Left lung (tissue), 10 donors: ENCODE results near the gene CDH22. TPM values are rescaled to one million over a fixed set of nuclear protein-coding genes. Genes with fewer than 3 reads are reported as not detected.

ENCODE experiments used
- ATAC-seq: fragments of 200-7000 bp; cut with Tn5 transposase; one replicate; pipeline ENCODE4 v1.9.1; 2020; ENCODE audit warnings: moderate library complexity
- DNase-seq, 4 donors: peaks; one replicate each; pipeline ENCODE4 v3.0.0-alpha.2; 2013 to 2020
- H3K27ac ChIP-seq, 2 donors: fragments of 200-600 bp; sonication (generic) in 1 of 2; one replicate each; pipeline versions ENCODE4 v1.5.0 to v1.8.0; 2020 to 2021
- H3K27me3 ChIP-seq, 2 donors: fragments of 200-600 bp; sonication (generic) in 1 of 2; one replicate each; pipeline versions ENCODE4 v1.5.0 to v1.8.0; 2020 to 2021
- H3K36me3 ChIP-seq, 2 donors: fragments of 200-600 bp; sonication (generic) in 1 of 2; one replicate each; pipeline versions ENCODE4 v1.5.0 to v1.8.0; 2020 to 2021
- H3K4me1 ChIP-seq, 2 donors: fragments of 200-600 bp; one replicate each; pipeline ENCODE4 v1.8.0; 2021
- H3K4me3 ChIP-seq, 2 donors: fragments of 200-600 bp; sonication (generic) in 1 of 2; one replicate each; pipeline versions ENCODE4 v1.5.0 to v1.8.0; 2020 to 2021; ENCODE audit warnings: mild to moderate bottlenecking in 1 of 2
- H3K9me3 ChIP-seq, 2 donors: fragments of 200-600 bp; sonication (generic) in 1 of 2; one replicate each; pipeline versions ENCODE4 v1.5.0 to v1.8.0; 2020 to 2021
- CTCF ChIP-seq, 2 donors: fragments of 200-600 bp; sonication (generic) in 1 of 2; IDR thresholded peaks; one replicate each; pipeline versions ENCODE4 v1.5.0 to v1.8.0; 2021; ENCODE audit warnings: antibody characterized with exemption in 2 of 2
- intact Hi-C, 2 donors: fragments of 100-400 bp; cut with DNase I; formaldehyde crosslinking; loops; one replicate each; pipeline versions ENCODE4 v1.11.2 to v1.14.2; 2022
- polyA plus RNA-seq, 6 donors: library from polyadenylated mRNA; unstranded; fragments of 120-200 nt; gene quantifications; one replicate each; pipeline ENCODE4 v1.2.1, GENCODE V29; 2013; ENCODE audit not compliant: insufficient read length in 6 of 6
- total RNA-seq, 2 donors: library from RNA; stranded (reverse); fragmentation: NEBNext Ultra II Directional; extraction: Animal tissue kit (Norgen Biotek cat#: 25700); gene quantifications; one replicate each; pipeline ENCODE4 v1.2.1, GENCODE V29; 2021
- donor health status: DM: no; HTN: yes; CAD: no.
- donor health status: DM: no; HTN: no; CAD: no.

CDH22 gene
- total and polyA plus RNA-seq, 8 donors = 0.06 to 0.26 (median 0.08) TPM; not detected in 2

- no peak for ATAC-seq
- H3K27me3 ChIP-seq = peaks cover 0 to 85% of the 10 kb centered on the region in 2 donors
- H3K27ac ChIP-seq = no peak overlapping the region
- no peak for TF ChIP-seq CTCF (IDR thresholded peaks at IDR 0.05)
- no peaks in the 10 kb centered on the region for H3K9me3 ChIP-seq
- no peaks in the 10 kb centered on the region for H3K36me3 ChIP-seq
- H3K4me3 ChIP-seq = no peak overlapping the region
- no peak for DNase-seq
- H3K4me1 ChIP-seq = no peaks in the 10 kb centered on the region
- intact Hi-C loops = no loop called here
Measured at GRCh38 chr20:46133886-46134654, 174.2 kb downstream of the CDH22 start.

GRCh38 chr20:46132705-46133120 is 175.6 kb downstream of the CDH22 start:
- no peak overlapping the region for H3K4me3 ChIP-seq
- ATAC-seq = peak; percentile 92
- H3K4me1 ChIP-seq = no peaks in the 10 kb centered on the region
- H3K27ac ChIP-seq = no peak overlapping the region
- H3K9me3 ChIP-seq = no peaks in the 10 kb centered on the region
- peaks cover 0 to 72% of the 10 kb centered on the region in 2 donors for H3K27me3 ChIP-seq
- peak; percentile 64 to 84 for TF ChIP-seq CTCF (IDR thresholded peaks at IDR 0.05)
- intact Hi-C loops = no loop called here
- peak; percentile 33 to 92 (median 62) for DNase-seq
- H3K36me3 ChIP-seq = peaks cover 0 to 12% of the 10 kb centered on the region in 2 donors

- Histone ChIP-seq H3K27ac (no peak overlapping the region), H3K9me3 (no peaks in the 10 kb centered on the region), H3K36me3 (peaks cover 0 to 25% of the 10 kb centered on the region in 2 donors), H3K4me1 (no peaks in the 10 kb centered on the region), H3K27me3 (peaks cover 0 to 59% of the 10 kb centered on the region in 2 donors), H3K4me3 (no peak overlapping the region)
- ATAC-seq = no peak
- intact Hi-C loops = no loop called here
- DNase-seq = no peak
- no peak for TF ChIP-seq CTCF (IDR thresholded peaks at IDR 0.05)
Measured at GRCh38 chr20:46131396-46131795, 176.9 kb downstream of the CDH22 start.

- intact Hi-C loops = no loop called here
- DNase-seq (no peak), ATAC-seq (no peak)
- Histone ChIP-seq H3K27ac (no peak overlapping the region), H3K36me3 (peaks cover 0 to 34% of the 10 kb centered on the region in 2 donors), H3K9me3 (no peaks in the 10 kb centered on the region), H3K4me1 (no peaks in the 10 kb centered on the region), H3K4me3 (no peak overlapping the region), H3K27me3 (peaks cover 0 to 51% of the 10 kb centered on the region in 2 donors)
- no peak for TF ChIP-seq CTCF (IDR thresholded peaks at IDR 0.05)
Measured at GRCh38 chr20:46130534-46130933, 177.8 kb downstream of the CDH22 start.

DNA sequence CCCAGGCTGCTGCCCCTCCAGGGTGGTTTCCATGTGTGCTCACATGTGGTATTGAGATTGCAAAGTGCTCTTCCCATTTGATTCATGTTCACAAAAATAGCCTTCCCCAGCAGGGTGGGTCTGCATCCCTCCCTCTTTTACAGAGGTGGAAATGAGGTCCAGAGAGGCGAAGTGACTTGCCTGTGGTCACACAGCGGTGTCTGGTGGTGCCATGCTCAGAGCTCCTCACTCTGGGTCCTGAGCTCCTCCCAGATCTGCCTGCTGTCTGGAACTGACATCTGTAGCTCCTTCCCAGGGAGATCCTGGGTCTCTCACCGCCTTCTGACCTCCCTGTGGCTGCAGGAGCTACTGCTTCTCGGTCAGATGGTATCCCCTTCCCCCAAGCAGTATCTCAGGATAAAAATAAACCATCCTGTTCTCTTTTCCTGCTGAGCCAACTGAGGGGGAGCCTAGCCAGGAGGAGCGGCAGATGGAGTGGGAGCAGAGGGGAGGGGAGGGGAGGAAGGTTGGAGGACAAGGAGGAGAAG is 178.3 kb downstream of the CDH22 start:
- peaks cover 0 to 39% of the 10 kb centered on the region in 2 donors for H3K36me3 ChIP-seq
- H3K4me3 ChIP-seq = no peak overlapping the region
- H3K4me1 ChIP-seq = no peaks in the 10 kb centered on the region
- no peak for TF ChIP-seq CTCF (IDR thresholded peaks at IDR 0.05)
- peaks cover 0 to 46% of the 10 kb centered on the region in 2 donors for H3K27me3 ChIP-seq
- intact Hi-C loops = no loop called here
- DNase-seq = no peak
- no peak for ATAC-seq
- H3K27ac ChIP-seq = no peak overlapping the region
- H3K9me3 ChIP-seq = no peaks in the 10 kb centered on the region
